Measurements from ENCODE around the gene ACKR4. TPM values are rescaled to one million over a fixed set of nuclear protein-coding genes. Genes with fewer than 3 reads are reported as not detected.

Gene ACKR4
- total and polyA plus RNA-seq, 9 of the 15 experiments (the other 6 are each of a cell fraction or from before 2014, with no cell fraction given): 0.04 to 0.06 TPM; not detected in 7

GRCh38 chr3:132626955-132627354 lies 29.9 kb downstream of the ACKR4 start:
- no peak overlapping the region for H3K4me2 ChIP-seq (ENCODE audit: insufficient read depth, low read length)
- H2AFZ ChIP-seq (ENCODE audit: low read depth, low read length): no peak overlapping the region
- no TSS peak for BruUV-seq (replicated peaks)
- WGBS (ENCODE audit: insufficient coverage, low coverage, missing lambda C conversion rate): 58% methylated on average over 5 of the region's 6 CpGs
- ChIA-PET CTCF (ENCODE audit: low intra/inter-chr PET ratio) (no interaction called here), POLR2A (no interaction called here)
- in situ Hi-C loops (cut with MboI) (no loop called here), intact Hi-C loops (cut with micrococcal nuclease) (no loop called here)
- H3K27ac ChIP-seq (ENCODE audit: extremely low read depth, low read depth, low read length): no peak overlapping the region
- no peak for DNase-seq (ENCODE audit: extremely low read depth in 1 of 4, low spot score in 3 of 4)
- no peak overlapping the region for H3K9ac ChIP-seq (ENCODE audit: insufficient read depth in 1 of 2, low read depth in 2 of 2, low read length in 2 of 2)
- H3K79me2 ChIP-seq (ENCODE audit: control insufficient read depth, insufficient read depth, low read length): no peaks in the 10 kb centered on the region
- H3K4me1 ChIP-seq (replicated peaks in 1 of 2; ENCODE audit: control insufficient read depth in 2 of 2, insufficient read depth in 2 of 2, low read length in 2 of 2): no peaks in the 10 kb centered on the region
- no peaks in the 10 kb centered on the region for H3K9me1 ChIP-seq (ENCODE audit: control insufficient read depth, insufficient read depth, low read length)
- H3K36me3 ChIP-seq (ENCODE audit: control insufficient read depth, insufficient read depth, low read length): no peaks in the 10 kb centered on the region
- no peaks in the 10 kb centered on the region for H4K20me1 ChIP-seq (replicated peaks; ENCODE audit: control insufficient read depth, insufficient read depth, low read length)
- no peak overlapping the region for H3K4me3 ChIP-seq
- FAIRE-seq: no peak
- no peaks in the 10 kb centered on the region for H3K27me3 ChIP-seq (ENCODE audit: control insufficient read depth in 2 of 2, insufficient read depth in 2 of 2, low read length in 2 of 2)
- ATAC-seq: no peak
- H3K9me3 ChIP-seq (replicated peaks; ENCODE audit: control insufficient read depth, insufficient read depth, low read depth, low read length): no peaks in the 10 kb centered on the region
- TF ChIP-seq, protein P1, sequence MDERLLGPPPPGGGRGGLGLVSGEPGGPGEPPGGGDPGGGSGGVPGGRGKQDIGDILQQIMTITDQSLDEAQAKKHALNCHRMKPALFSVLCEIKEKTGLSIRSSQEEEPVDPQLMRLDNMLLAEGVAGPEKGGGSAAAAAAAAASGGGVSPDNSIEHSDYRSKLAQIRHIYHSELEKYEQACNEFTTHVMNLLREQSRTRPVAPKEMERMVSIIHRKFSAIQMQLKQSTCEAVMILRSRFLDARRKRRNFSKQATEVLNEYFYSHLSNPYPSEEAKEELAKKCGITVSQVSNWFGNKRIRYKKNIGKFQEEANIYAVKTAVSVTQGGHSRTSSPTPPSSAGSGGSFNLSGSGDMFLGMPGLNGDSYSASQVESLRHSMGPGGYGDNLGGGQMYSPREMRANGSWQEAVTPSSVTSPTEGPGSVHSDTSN (CRISPR knock-in tag; IDR thresholded peaks at IDR 0.05; ENCODE audit: low read depth): no peak
- TF ChIP-seq, protein P1 (tag; conservative IDR thresholded peaks at IDR 0.05; ENCODE audit: low read depth): no peak
- no peak for TF ChIP-seq ZNF512 (tag; IDR thresholded peaks at IDR 0.05)
- TF ChIP-seq ZBTB40 (IDR thresholded peaks at IDR 0.05): no peak
- TF ChIP-seq ZBTB40 (CRISPR knock-in tag; IDR thresholded peaks at IDR 0.05): no peak
- no peak for TF ChIP-seq NCOA4 (IDR thresholded peaks at IDR 0.05; ENCODE audit: partially characterized antibody)
- TF ChIP-seq THRA (IDR thresholded peaks at IDR 0.05): no peak
- no peak for TF ChIP-seq POLR2G (IDR thresholded peaks at IDR 0.05; ENCODE audit: low read depth, low read length)

All from K562 (cell line).